Esophagus muscularis mucosa (tissue), 4 donors: ENCODE data around the gene AP1B1. TPM values are rescaled to one million over a fixed set of nuclear protein-coding genes. Genes with fewer than 3 reads are reported as not detected.
A peak's percentile ranks its signal among the peaks of the same experiment; 100 is the strongest.

ENCODE experiments used
- DNase-seq: peaks from one replicate; pipeline ENCODE4 v3.0.0-alpha.2; 2017; ENCODE audit errors: extremely low spot score
- H3K27ac ChIP-seq, 4 donors: fragments of 200-600 bp; sonication (generic); replicated peaks in 1 of 4; 1 replicate in 3 of 4; 2 replicates in 1 of 4; pipeline ENCODE4 v1.5.1; 2016 to 2019; ENCODE audit warnings: mild to moderate bottlenecking in 1 of 4
- H3K27me3 ChIP-seq, 4 donors: fragments of 200-600 bp; sonication (generic); one replicate each; pipeline versions ENCODE4 v1.5.1 to v1.6.0; 2016 to 2019
- H3K36me3 ChIP-seq, 4 donors: fragments of 200-600 bp; sonication (generic); one replicate each; pipeline ENCODE4 v1.5.1; 2016 to 2019
- H3K4me1 ChIP-seq, 4 donors: fragments of 200-600 bp; sonication (generic); one replicate each; pipeline ENCODE4 v1.5.1; 2016 to 2019
- H3K4me3 ChIP-seq, 4 donors: fragments of 200-600 bp; sonication (generic); 1 replicate in 2 of 4; 2 replicates in 2 of 4; pipeline ENCODE4 v1.5.1; 2016 to 2019; ENCODE audit warnings: mild to moderate bottlenecking in 4 of 4, moderate library complexity in 1 of 4
- H3K9me3 ChIP-seq, 4 donors: fragments of 200-600 bp; sonication (generic); 1 replicate in 3 of 4; 2 replicates in 1 of 4; pipeline ENCODE4 v1.5.1; 2016 to 2019
- EP300 ChIP-seq: sonication (generic); formaldehyde crosslinking; IDR thresholded peaks from one replicate; pipeline ENCODE4 v1.6.1; 2017; ENCODE audit warnings: antibody characterized with exemption
- POLR2A ChIP-seq: fragments of 450-650 bp; IDR thresholded peaks from one replicate; pipeline ENCODE4 v1.6.1; 2017; ENCODE audit warnings: antibody characterized with exemption, moderate library complexity, mild to moderate bottlenecking, low read depth
- POLR2AphosphoS5 ChIP-seq, 2 donors: sonication (generic); formaldehyde crosslinking; IDR thresholded peaks; one replicate each; pipeline ENCODE4 v1.6.1; 2017; ENCODE audit warnings: antibody characterized with exemption in 2 of 2
- WGBS: methylation state at CpG from one replicate; pipeline ENCODE4 v1.1.5; 2018; 5-methylcytosine and 5-hydroxymethylcytosine counted together
- intact Hi-C: fragments of 100-400 bp; cut with DNase I; formaldehyde crosslinking; loops from one replicate; pipeline ENCODE4 v1.15.1; 2023
- total RNA-seq, 4 donors: library from RNA; depleted of rRNA; stranded (reverse); fragments of >200 nt; gene quantifications; one replicate each; pipeline versions ENCODE4 v1.1.0 to v1.2.1, GENCODE V29; 2016
- TF ChIP-seq, protein P1 (sequence below), 3 experiments: fragments of 200-600 bp in 2 of 3; fragments of 450-650 bp in 1 of 3; sonication (generic) in 2 of 3; IDR thresholded peaks; one replicate each; pipeline ENCODE4 v1.5.1; 2017 to 2019; ENCODE audit warnings: antibody characterized with exemption in 3 of 3, mild to moderate bottlenecking in 2 of 3, moderate library complexity in 1 of 3

The AP1B1 gene
- total RNA-seq, 4 donors from 2014 or later = 55.6 to 72.2 (median 57.4) TPM

DNA sequence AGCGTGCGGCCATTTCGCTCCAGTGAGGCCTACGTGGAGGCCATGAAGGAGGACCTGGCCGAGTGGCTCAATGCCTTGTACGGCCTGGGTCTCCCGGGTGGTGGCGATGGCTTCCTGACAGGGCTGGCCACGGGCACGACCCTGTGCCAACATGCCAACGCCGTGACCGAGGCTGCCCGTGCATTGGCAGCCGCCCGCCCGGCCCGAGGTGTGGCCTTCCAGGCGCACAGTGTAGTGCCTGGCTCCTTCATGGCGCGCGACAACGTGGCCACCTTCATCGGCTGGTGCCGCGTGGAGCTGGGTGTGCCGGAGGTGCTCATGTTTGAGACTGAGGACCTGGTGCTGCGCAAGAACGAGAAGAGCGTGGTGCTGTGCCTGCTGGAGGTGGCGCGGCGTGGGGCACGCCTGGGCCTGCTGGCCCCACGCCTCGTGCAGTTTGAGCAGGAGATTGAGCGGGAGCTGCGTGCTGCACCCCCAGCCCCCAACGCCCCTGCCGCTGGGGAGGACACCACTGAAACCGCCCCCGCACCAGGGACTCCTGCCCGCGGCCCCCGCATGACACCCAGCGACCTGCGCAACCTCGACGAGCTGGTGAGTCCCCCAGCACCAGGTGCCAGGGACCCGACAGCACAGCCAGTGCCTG lies 80.1 kb downstream of the AP1B1 start:
- WGBS = 86% methylated on average over 24 of the region's 50 CpGs
- H3K36me3 ChIP-seq = peaks cover 0 to 13% (median 4%) of the 10 kb centered on the region in 4 donors
- peaks cover 0 to under 1% (median 0%) of the 10 kb centered on the region in 4 donors for H3K27me3 ChIP-seq
- peaks cover 61 to 75% (median 69%) of the 10 kb centered on the region in 4 donors for H3K4me1 ChIP-seq
- intact Hi-C loops = no loop called here
- H3K4me3 ChIP-seq = peak overlapping the region; percentile 88 to 99 (median 96)
- DNase-seq = no peak
- no peaks in the 10 kb centered on the region for H3K9me3 ChIP-seq
- peak overlapping the region; percentile 92 to 97 (median 94) for H3K27ac ChIP-seq
- TF ChIP-seq POLR2AphosphoS5 (IDR thresholded peaks at IDR 0.05) (no peak), EP300 (no peak), POLR2A (no peak)
- TF ChIP-seq, protein P1, sequence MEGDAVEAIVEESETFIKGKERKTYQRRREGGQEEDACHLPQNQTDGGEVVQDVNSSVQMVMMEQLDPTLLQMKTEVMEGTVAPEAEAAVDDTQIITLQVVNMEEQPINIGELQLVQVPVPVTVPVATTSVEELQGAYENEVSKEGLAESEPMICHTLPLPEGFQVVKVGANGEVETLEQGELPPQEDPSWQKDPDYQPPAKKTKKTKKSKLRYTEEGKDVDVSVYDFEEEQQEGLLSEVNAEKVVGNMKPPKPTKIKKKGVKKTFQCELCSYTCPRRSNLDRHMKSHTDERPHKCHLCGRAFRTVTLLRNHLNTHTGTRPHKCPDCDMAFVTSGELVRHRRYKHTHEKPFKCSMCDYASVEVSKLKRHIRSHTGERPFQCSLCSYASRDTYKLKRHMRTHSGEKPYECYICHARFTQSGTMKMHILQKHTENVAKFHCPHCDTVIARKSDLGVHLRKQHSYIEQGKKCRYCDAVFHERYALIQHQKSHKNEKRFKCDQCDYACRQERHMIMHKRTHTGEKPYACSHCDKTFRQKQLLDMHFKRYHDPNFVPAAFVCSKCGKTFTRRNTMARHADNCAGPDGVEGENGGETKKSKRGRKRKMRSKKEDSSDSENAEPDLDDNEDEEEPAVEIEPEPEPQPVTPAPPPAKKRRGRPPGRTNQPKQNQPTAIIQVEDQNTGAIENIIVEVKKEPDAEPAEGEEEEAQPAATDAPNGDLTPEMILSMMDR (IDR thresholded peaks at IDR 0.05) = no peak

DNA sequence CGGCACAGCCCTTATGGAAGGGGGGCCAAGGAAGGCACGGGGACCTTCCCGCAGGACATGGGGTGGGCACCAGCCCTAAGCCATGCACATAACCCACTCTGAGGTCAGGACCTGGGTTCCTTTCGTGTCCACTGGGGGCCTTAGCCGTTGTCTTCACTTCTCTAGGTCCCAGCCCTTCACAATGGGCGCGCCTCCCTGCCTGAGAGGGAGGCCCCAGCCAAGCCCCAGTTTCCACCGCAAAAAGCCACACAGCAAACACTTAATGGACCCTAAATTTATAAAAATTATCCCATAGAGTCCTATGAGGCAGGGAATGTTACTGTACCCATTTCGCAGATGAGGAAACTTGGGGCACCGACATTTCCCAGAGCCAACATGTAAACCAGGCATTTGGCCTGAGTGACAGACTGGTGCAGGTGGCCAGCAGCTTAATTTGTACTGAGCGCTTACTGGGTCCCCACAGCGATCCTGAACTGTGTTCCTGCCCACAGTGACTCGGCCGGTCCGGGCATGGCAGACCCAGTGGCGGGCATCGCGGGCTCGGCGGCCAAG lies 80.7 kb downstream of the AP1B1 start:
- no peak for TF ChIP-seq EP300
- TF ChIP-seq POLR2A = no peak
- TF ChIP-seq, protein P1 (IDR thresholded peaks at IDR 0.05) = no peak
- TF ChIP-seq POLR2AphosphoS5 (IDR thresholded peaks at IDR 0.05) = no peak
- Histone ChIP-seq H3K27me3 (no peaks in the 10 kb centered on the region), H3K4me3 (peak overlapping the region; percentile 88 to 99 (median 96)), H3K27ac (peak overlapping the region; percentile 92 to 97 (median 94)), H3K9me3 (no peaks in the 10 kb centered on the region), H3K36me3 (peaks cover 0 to 10% (median 4%) of the 10 kb centered on the region in 4 donors), H3K4me1 (peaks cover 60 to 75% (median 69%) of the 10 kb centered on the region in 4 donors)
- 53% methylated on average over 9 of the region's 20 CpGs for WGBS
- DNase-seq = no peak
- intact Hi-C loops = loop anchor here (2.0 kb wide), 2 partner anchors 39 to 81 kb away; partner anchors contain the start of genes AP1B1 and EWSR1

DNA sequence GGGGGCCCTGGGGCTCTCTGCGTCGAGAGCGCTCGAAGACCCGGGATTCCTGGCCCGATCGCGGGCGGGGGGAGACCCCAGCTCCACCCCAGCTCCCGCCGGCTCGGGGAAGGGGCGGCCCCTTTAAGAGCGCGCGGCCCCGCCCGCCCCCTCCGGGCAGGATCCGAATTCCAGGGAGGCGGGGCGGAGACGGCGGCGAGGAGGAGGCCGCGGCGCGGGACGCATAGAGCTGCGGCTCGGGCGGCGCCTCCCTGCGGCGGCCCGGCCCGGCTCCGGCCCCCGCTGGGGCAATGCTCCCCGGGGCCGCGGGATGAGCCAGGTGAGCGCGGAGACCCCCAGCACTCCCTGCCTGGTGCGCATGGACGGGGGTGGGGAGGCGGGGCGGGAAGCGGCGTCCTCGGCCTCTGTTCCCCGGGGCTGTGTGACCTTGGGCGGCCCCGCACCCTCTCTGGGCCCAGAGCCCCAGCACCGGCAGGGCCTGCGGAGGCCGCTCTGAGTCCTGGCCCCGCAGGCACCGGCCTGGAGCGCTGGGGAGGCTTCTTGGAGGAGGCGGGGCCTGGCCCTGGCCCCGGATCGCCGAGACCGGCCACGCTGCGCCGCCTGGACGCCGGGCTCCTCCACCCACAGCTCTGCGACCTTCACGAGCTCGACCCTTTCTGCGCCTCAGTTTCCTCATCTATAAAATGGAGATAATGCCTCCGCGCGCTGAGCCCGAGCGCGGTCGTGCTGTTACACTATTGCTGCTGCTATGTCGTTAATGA lies 81.4 kb downstream of the AP1B1 start:
- no peak for DNase-seq
- intact Hi-C loops = loop anchor here (1.0 to 2.0 kb wide), 3 partner anchors 38 to 82 kb away; partner anchors contain the start of genes AP1B1 and EWSR1

DNA sequence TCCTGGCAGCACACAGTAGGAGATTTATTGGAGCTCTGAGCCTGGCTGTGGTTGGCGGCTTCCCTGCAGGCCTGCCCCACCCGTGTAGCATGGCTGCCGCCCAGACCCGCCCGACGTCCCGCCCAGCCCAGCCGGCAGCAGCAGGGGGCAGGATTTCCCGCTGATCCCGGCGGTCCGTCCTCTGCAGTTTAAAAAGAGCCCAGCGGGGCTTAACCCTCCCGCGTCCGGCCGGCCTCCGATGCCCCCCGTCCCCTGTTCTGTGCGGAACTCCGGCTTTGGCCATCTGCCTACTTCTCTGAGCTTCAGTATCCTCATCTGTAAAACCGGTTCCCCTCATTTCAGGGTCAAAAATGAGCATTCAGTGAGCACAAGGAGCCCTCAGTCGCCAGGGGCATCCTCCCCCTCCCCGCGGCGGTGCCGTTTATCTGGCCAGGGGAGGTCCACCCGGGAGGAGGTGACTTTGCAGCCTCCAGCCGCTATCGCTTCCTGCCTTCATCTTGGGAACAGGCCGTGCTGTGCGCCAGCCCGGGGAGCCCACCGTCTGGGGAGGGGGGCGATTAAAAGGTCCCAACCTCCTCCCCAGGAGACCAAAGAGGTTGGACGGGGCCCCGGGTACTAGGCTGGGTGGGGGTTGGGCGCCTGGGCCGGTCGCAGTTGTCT lies 82.1 kb downstream of the AP1B1 start, which contains the start of gene GAS2L1:
TSS of gene GAS2L1 (plus strand) at position 476 of the 660 bp plus-strand sequence. CDS start 1,456 bp downstream, outside the sequence.
- WGBS = 3% methylated on average over 8 of the region's 40 CpGs
- no peak for DNase-seq
- intact Hi-C loops = loop anchor here (1.0 to 2.0 kb wide), 3 partner anchors 38 to 82 kb away; partner anchors contain the start of genes AP1B1 and EWSR1
- peak in 1 of 2 donors; percentile 66 for TF ChIP-seq POLR2AphosphoS5 (IDR thresholded peaks at IDR 0.05)
- no peak for TF ChIP-seq POLR2A
- TF ChIP-seq, protein P1 (IDR thresholded peaks at IDR 0.05) = peak; percentile 83 to 90 (median 85)
- peaks cover 0 to 6% (median 3%) of the 10 kb centered on the region in 4 donors for H3K36me3 ChIP-seq
- H3K4me1 ChIP-seq = peaks cover 46 to 70% (median 66%) of the 10 kb centered on the region in 4 donors
- peak within 1 kb of the TSS; percentile 92 to 97 (median 94) for H3K27ac ChIP-seq
- H3K27me3 ChIP-seq = no peaks in the 10 kb centered on the region
- no peaks in the 10 kb centered on the region for H3K9me3 ChIP-seq
- peak within 1 kb of the TSS; percentile 88 to 99 (median 96) for H3K4me3 ChIP-seq

More for the DNA sequence above, 81.4 kb downstream of the AP1B1 start:
- Histone ChIP-seq H3K4me1 (peaks cover 54 to 75% (median 71%) of the 10 kb centered on the region in 4 donors), H3K36me3 (peaks cover 0 to 4% (median 2%) of the 10 kb centered on the region in 4 donors), H3K9me3 (no peaks in the 10 kb centered on the region), H3K27me3 (no peaks in the 10 kb centered on the region), H3K4me3 (peak overlapping the region; percentile 88 to 99 (median 96)), H3K27ac (peak overlapping the region; percentile 92 to 97 (median 94))
- WGBS = 33% methylated on average over 3 of the region's 83 CpGs
- peak; percentile 63 to 69 for TF ChIP-seq POLR2AphosphoS5 (IDR thresholded peaks at IDR 0.05)
- TF ChIP-seq, protein P1 (IDR thresholded peaks at IDR 0.05) = peak in 2 of 3 experiments; percentile 19 to 32
- TF ChIP-seq POLR2A = no peak
